H1 (cell line): Measurements from ENCODE around the gene TRIM44. TPM values are rescaled to one million over a fixed set of nuclear protein-coding genes. Genes with fewer than 3 reads are reported as not detected.

Experiments
- CTCF ChIA-PET: fragments of 300-600 bp; sonication (Branson Sonifier 250); formaldehyde crosslinking; loops from one replicate; lab custom pipeline; 2021; ENCODE audit not compliant: partially characterized antibody; lab: Charles Lee
- POLR2A ChIA-PET: fragments of 300-600 bp; sonication (Branson Sonifier 250); formaldehyde crosslinking; loops from one replicate; lab custom pipeline; 2021; ENCODE audit warnings: inconsistent platforms; ENCODE audit not compliant: partially characterized antibody; lab: Charles Lee
- DNase-seq, 2 experiments: peaks; one replicate each; pipeline versions ENCODE4 v3.0.0 to v3.0.0-alpha.2; 2010 to 2022; ENCODE audit warnings: low spot score in 2 of 2, low read depth in 1 of 2, mixed read lengths in 1 of 2
- FAIRE-seq: peaks from 2 replicates; lab custom pipeline; 2011; peaks lifted over from hg19 to GRCh38; lab: Jason Lieb, UNC
- H2AFZ ChIP-seq: 2 replicates; pipeline ENCODE4 v1.8.1; 2012; ENCODE audit warnings: low read length, inconsistent platforms
- H2AK5ac ChIP-seq: 2 replicates; pipeline ENCODE4 v1.6.1; 2013; ENCODE audit warnings: low read depth, low read length
- H2BK120ac ChIP-seq: replicated peaks from 2 replicates; pipeline ENCODE3; 2013; ENCODE audit warnings: low read depth, low read length, inconsistent platforms
- H2BK12ac ChIP-seq: 2 replicates; pipeline ENCODE4 v1.6.1; 2013; ENCODE audit warnings: low read depth, low read length
- H2BK15ac ChIP-seq: 2 replicates; pipeline ENCODE4 v1.6.1; 2013; ENCODE audit warnings: low read length
- H2BK20ac ChIP-seq: 2 replicates; pipeline ENCODE4 v1.6.1; 2013; ENCODE audit warnings: low read length
- H2BK5ac ChIP-seq: 2 replicates; pipeline ENCODE4 v1.6.1; 2013; ENCODE audit warnings: low read depth, low read length
- H3K14ac ChIP-seq: 2 replicates; pipeline ENCODE4 v1.6.1; 2013; ENCODE audit warnings: inconsistent platforms; ENCODE audit not compliant: insufficient read length
- H3K18ac ChIP-seq: 2 replicates; pipeline ENCODE4 v1.6.1; 2013; ENCODE audit warnings: low read length; ENCODE audit errors: extremely low read depth
- H3K23ac ChIP-seq: 2 replicates; pipeline ENCODE4 v1.6.1; 2013; ENCODE audit warnings: inconsistent platforms; ENCODE audit not compliant: insufficient read length
- H3K23me2 ChIP-seq: 2 replicates; pipeline ENCODE4 v1.6.1; 2013; ENCODE audit warnings: low read depth, low read length
- H3K27ac ChIP-seq: 2 replicates; pipeline ENCODE4 v1.6.1; 2011; ENCODE audit warnings: low read depth, low read length, inconsistent platforms
- H3K27me3 ChIP-seq, 4 experiments: replicated peaks in 1 of 4; 1 replicate in 1 of 4; 2 replicates in 3 of 4; pipeline versions ENCODE4 v1.6.1 to v1.8.1; 2011 to 2013; ENCODE audit warnings: low read length in 3 of 4, mild to moderate bottlenecking in 3 of 4, inconsistent platforms in 2 of 4, mixed read lengths in 2 of 4, moderate library complexity in 1 of 4; ENCODE audit not compliant: control insufficient read depth in 3 of 4, insufficient read depth in 3 of 4; ENCODE audit errors: extremely low read depth in 1 of 4
- H3K36me3 ChIP-seq, 4 experiments: 2 replicates each; pipeline versions ENCODE4 v1.6.1 to v1.8.1; 2011 to 2013; ENCODE audit warnings: mild to moderate bottlenecking in 4 of 4, low read length in 3 of 4, moderate library complexity in 2 of 4, control low read depth in 1 of 4, inconsistent platforms in 1 of 4; ENCODE audit not compliant: insufficient read depth in 4 of 4, control insufficient read depth in 2 of 4
- H3K4ac ChIP-seq: replicated peaks from 2 replicates; pipeline ENCODE3; 2013; ENCODE audit warnings: low read length, low read depth, mixed read lengths, inconsistent platforms; ENCODE audit not compliant: insufficient read length
- H3K4me1 ChIP-seq, 4 experiments: replicated peaks in 1 of 4; 1 replicate in 1 of 4; 2 replicates in 3 of 4; pipeline versions ENCODE4 v1.6.1 to v1.8.1; 2011 to 2013; ENCODE audit warnings: low read length in 3 of 4, inconsistent platforms in 2 of 4, mixed read lengths in 1 of 4; ENCODE audit not compliant: insufficient read depth in 4 of 4, control insufficient read depth in 3 of 4
- H3K4me2 ChIP-seq, 2 experiments: 2 replicates each; pipeline versions ENCODE4 v1.6.1 to v1.8.1; 2011 to 2013; ENCODE audit warnings: low read depth in 2 of 2, low read length in 2 of 2, control low read depth in 1 of 2, inconsistent platforms in 1 of 2, mild to moderate bottlenecking in 1 of 2; ENCODE audit not compliant: insufficient read depth in 1 of 2
- H3K4me3 ChIP-seq, 4 experiments: fragments of 200-600, 300-600 bp in 1 of 4; sonication (generic), shearing (Covaris generic), sonication (Bioruptor Twin) in 1 of 4; 2 replicates each; pipeline versions ENCODE4 v1.5.1 to v1.8.1; 2011 to 2016; ENCODE audit warnings: low read length in 4 of 4, low read depth in 3 of 4, control low read depth in 2 of 4, inconsistent platforms in 2 of 4, mild to moderate bottlenecking in 2 of 4, mixed read lengths in 1 of 4, moderate library complexity in 1 of 4; ENCODE audit not compliant: insufficient read depth in 2 of 4; ENCODE audit errors: extremely low read depth in 1 of 4
- H3K56ac ChIP-seq: replicated peaks from 2 replicates; pipeline ENCODE3; 2013; ENCODE audit warnings: low read depth, mild to moderate bottlenecking, mixed read lengths, low read length, inconsistent platforms; ENCODE audit not compliant: insufficient read length
- H3K79me1 ChIP-seq: 2 replicates; pipeline ENCODE4 v1.6.1; 2013; ENCODE audit warnings: low read depth, low read length, control low read depth
- H3K79me2 ChIP-seq, 2 experiments: 2 replicates each; pipeline versions ENCODE4 v1.6.1 to v1.8.1; 2012 to 2013; ENCODE audit warnings: low read length in 2 of 2, mild to moderate bottlenecking in 2 of 2, inconsistent platforms in 1 of 2; ENCODE audit not compliant: insufficient read depth in 2 of 2, control insufficient read depth in 1 of 2
- H3K9ac ChIP-seq, 4 experiments: replicated peaks in 1 of 4; 1 replicate in 1 of 4; 2 replicates in 3 of 4; pipeline versions ENCODE4 v1.6.1 to v1.8.1; 2011 to 2013; ENCODE audit warnings: low read depth in 3 of 4, low read length in 3 of 4, control low read depth in 2 of 4, mild to moderate bottlenecking in 2 of 4, moderate library complexity in 2 of 4, inconsistent platforms in 1 of 4; ENCODE audit errors: extremely low read depth in 1 of 4
- H3K9me3 ChIP-seq, 2 experiments: 2 replicates each; pipeline versions ENCODE4 v1.6.1 to v1.8.1; 2012 to 2013; ENCODE audit warnings: mild to moderate bottlenecking in 2 of 2, moderate library complexity in 2 of 2, control low read depth in 1 of 2, inconsistent platforms in 1 of 2, low read depth in 1 of 2, low read length in 1 of 2, mixed read lengths in 1 of 2; ENCODE audit not compliant: insufficient read depth in 2 of 2
- H4K20me1 ChIP-seq, 2 experiments: replicated peaks in 1 of 2; 2 replicates each; pipeline versions ENCODE3 to v1.8.1; 2011 to 2013; ENCODE audit warnings: inconsistent platforms in 2 of 2, low read length in 2 of 2, mild to moderate bottlenecking in 1 of 2; ENCODE audit not compliant: insufficient read depth in 2 of 2, control insufficient read depth in 1 of 2
- H4K5ac ChIP-seq: 2 replicates; pipeline ENCODE4 v1.6.1; 2013; ENCODE audit warnings: low read length, low read depth, mixed read lengths, inconsistent platforms; ENCODE audit not compliant: insufficient read length
- H4K8ac ChIP-seq: 2 replicates; pipeline ENCODE4 v1.8.0; 2013; ENCODE audit warnings: mild to moderate bottlenecking, moderate library complexity, low read length, inconsistent platforms; ENCODE audit not compliant: insufficient read depth; ENCODE audit errors: extremely low read depth
- H4K91ac ChIP-seq: replicated peaks from 2 replicates; pipeline ENCODE3; 2013; ENCODE audit warnings: low read length, mixed read lengths, inconsistent platforms; ENCODE audit not compliant: insufficient read length
- BRCA1 ChIP-seq: IDR thresholded peaks from 2 replicates; pipeline ENCODE4 v1.6.1; 2012; ENCODE audit warnings: low read depth, low read length, improper control_type of control experiment
- CHD2 ChIP-seq: IDR thresholded peaks from 2 replicates; pipeline ENCODE4 v1.6.1; 2012; ENCODE audit warnings: low read length, improper control_type of control experiment
- E2F6 ChIP-seq: IDR thresholded peaks from 2 replicates; pipeline ENCODE4 v1.6.1; 2012; ENCODE audit warnings: inconsistent platforms
- EZH2 ChIP-seq: fragments of 200-600 bp; sonication (generic); IDR thresholded peaks from 2 replicates; pipeline ENCODE4 v1.7.1; 2012; ENCODE audit warnings: low read depth, mild to moderate bottlenecking, moderate library complexity, low read length, inconsistent platforms; ENCODE audit not compliant: severe bottlenecking
- GTF2F1 ChIP-seq: IDR thresholded peaks from 2 replicates; pipeline ENCODE4 v1.6.1; 2012; ENCODE audit warnings: low read depth, low read length, improper control_type of control experiment, borderline replicate concordance
- JUND ChIP-seq: IDR thresholded peaks from 2 replicates; pipeline ENCODE4 v1.6.1; 2011; ENCODE audit warnings: mild to moderate bottlenecking, improper control_type of control experiment, low read length
- KDM1A ChIP-seq: fragments of 200-600, 300-600 bp; sonication (generic); IDR thresholded peaks from 2 replicates; pipeline ENCODE4 v1.7.1; 2016; ENCODE audit warnings: mild to moderate bottlenecking, low read length, borderline replicate concordance
- PHF8 ChIP-seq: fragments of 200-600 bp; sonication (generic); conservative IDR thresholded peaks from 2 replicates; pipeline ENCODE4 v1.7.1; 2012; ENCODE audit warnings: low read depth, mild to moderate bottlenecking, inconsistent platforms, low read length, moderate library complexity
- POLR2A ChIP-seq, 2 experiments: IDR thresholded peaks; 1 replicate in 1 of 2; 2 replicates in 1 of 2; pipeline ENCODE4 v1.6.1; 2011; ENCODE audit warnings: low read depth in 2 of 2, low read length in 2 of 2, mild to moderate bottlenecking in 2 of 2; ENCODE audit errors: control extremely low read depth in 1 of 2
- POLR2AphosphoS5 ChIP-seq: IDR thresholded peaks from 2 replicates; pipeline ENCODE4 v1.6.1; 2011; ENCODE audit warnings: low read depth, low read length
- WGBS, 2 experiments: shearing (Covaris generic) in 1 of 2; methylation state at CpG; one replicate each; pipeline versions ENCODE4 v1.1.6 to v1.1.7; 2013 to 2015; ENCODE audit warnings: low lambda C conversion rate in 2 of 2, mixed read lengths in 2 of 2, inconsistent platforms in 1 of 2, low coverage in 1 of 2, missing lambda C conversion rate in 1 of 2; ENCODE audit not compliant: insufficient replicate concordance in 2 of 2, insufficient coverage in 1 of 2, insufficient read length in 1 of 2; ENCODE audit errors: extremely low coverage in 1 of 2, missing lambda C conversion rate in 1 of 2; 5-methylcytosine and 5-hydroxymethylcytosine counted together
- polyA plus RNA-seq, 7 experiments: library from polyadenylated mRNA; depleted of rRNA in 3 of 7; stranded (reverse) in 5 of 7; unstranded in 2 of 7; fragments of >200 nt in 5 of 7; fragments of 200-250 nt in 2 of 7; gene quantifications; 1 replicate in 5 of 7; 2 replicates in 1 of 7; 4 replicates in 1 of 7; pipeline versions ENCODE4 v1.2.1 to v1.2.3, GENCODE V29; 2011 to 2013; ENCODE audit warnings: missing spikeins in 2 of 7, mixed read lengths in 2 of 7
- total RNA-seq: library from RNA; stranded (reverse); fragmentation: NEBNext Ultra II Directional; extraction: Animal tissue kit (Norgen Biotek cat#: 25700); gene quantifications from 2 replicates; pipeline ENCODE4 v1.2.1, GENCODE V29; 2021

TRIM44 gene
- total and polyA plus RNA-seq, 2 of the 8 experiments (the other 6 are each of a cell fraction or from before 2014, with no cell fraction given), result 13.9 to 34.4 TPM

GRCh38 chr11:35794333-35794732 is 131.8 kb downstream of the TRIM44 start:
- CTCF ChIA-PET, result interaction anchor here (1.0 to 10.6 kb wide), 2 partner anchors 8 to 27 kb away, joined by 3 to 96 read pairs; no protein-coding TSS in a partner anchor
- H2AFZ ChIP-seq, result no peak overlapping the region
- TF ChIP-seq E2F6 (no peak), GTF2F1 (no peak), BRCA1 (no peak), PHF8 (no peak), POLR2AphosphoS5 (no peak), CHD2 (no peak), EZH2 (no peak), JUND (no peak), POLR2A (IDR thresholded peaks at IDR 0.05; ENCODE audit: control extremely low read depth in 1 of 2, low read depth in 2 of 2, low read length in 2 of 2) (no peak), KDM1A (no peak)
- no peaks in the 10 kb centered on the region for H3K27me3 ChIP-seq
- POLR2A ChIA-PET, result no interaction called here
- H3K4me2 ChIP-seq, result no peak overlapping the region
- no peak overlapping the region for H3K4me3 ChIP-seq
- no peak overlapping the region for H4K91ac ChIP-seq
- no peak overlapping the region for H2BK20ac ChIP-seq
- H3K14ac ChIP-seq, result no peak overlapping the region
- no peak for DNase-seq
- no peak overlapping the region for H2BK120ac ChIP-seq
- H3K18ac ChIP-seq, result no peak overlapping the region
- H3K36me3 ChIP-seq, result no peaks in the 10 kb centered on the region
- no peak overlapping the region for H3K4ac ChIP-seq
- no peaks in the 10 kb centered on the region for H3K9me3 ChIP-seq
- no peak overlapping the region for H4K5ac ChIP-seq
- H3K23me2 ChIP-seq, result no peaks in the 10 kb centered on the region
- no peak overlapping the region for H2AK5ac ChIP-seq
- 93% methylated on average over 2 of the region's 2 CpGs; no CpG with 5 or more reads in 1 of the 2 experiments for WGBS, 2 experiments
- H3K56ac ChIP-seq, result no peak overlapping the region
- no peak overlapping the region for H2BK15ac ChIP-seq
- no peak overlapping the region for H3K9ac ChIP-seq
- H4K20me1 ChIP-seq, result no peaks in the 10 kb centered on the region
- H4K8ac ChIP-seq, result no peak overlapping the region
- no peaks in the 10 kb centered on the region for H3K79me2 ChIP-seq
- no peak overlapping the region for H2BK12ac ChIP-seq
- no peaks in the 10 kb centered on the region for H3K4me1 ChIP-seq
- H2BK5ac ChIP-seq, result no peak overlapping the region
- no peak overlapping the region for H3K23ac ChIP-seq
- FAIRE-seq, result no peak
- no peak overlapping the region for H3K27ac ChIP-seq
- H3K79me1 ChIP-seq, result no peaks in the 10 kb centered on the region
